ENCODE results near the gene SLCO4A1.

- TF ChIP-seq EZH2 (IDR thresholded peaks at IDR 0.05; ENCODE audit: insufficient read depth, poor library complexity, severe bottlenecking) (no peak), EZH2phosphoT487 (IDR thresholded peaks at IDR 0.05; ENCODE audit: insufficient read depth, low read depth) (no peak)
Observed at GRCh38 chr20:62593616-62594015, 48.7 kb upstream of the SLCO4A1 start.

Data from GM23248 (cell line).